Mesenchymal stem cell (in vitro differentiated cells and primary cell): Measurements from ENCODE around the gene CALCOCO2.

ENCODE experiments used
- DNase-seq: peaks from one replicate; pipeline ENCODE4 v3.0.0-alpha.2; 2013
- H2AFZ ChIP-seq: one replicate; pipeline ENCODE4 v1.6.1; 2013; ENCODE audit warnings: low read depth, mild to moderate bottlenecking, control low read depth, inconsistent platforms, low read length, moderate library complexity
- H2AK5ac ChIP-seq: 2 replicates; pipeline ENCODE4 v1.6.1; 2013; ENCODE audit warnings: low read length, moderate library complexity, mild to moderate bottlenecking, inconsistent platforms; ENCODE audit not compliant: severe bottlenecking
- H2BK120ac ChIP-seq: one replicate; pipeline ENCODE4 v1.6.1; 2013; ENCODE audit warnings: low read depth, mild to moderate bottlenecking, inconsistent platforms, low read length, moderate library complexity
- H2BK12ac ChIP-seq, 2 experiments: one replicate each; pipeline ENCODE4 v1.6.1; 2013; ENCODE audit warnings: inconsistent platforms in 2 of 2, low read length in 2 of 2, mild to moderate bottlenecking in 2 of 2, moderate library complexity in 2 of 2, control low read depth in 1 of 2
- H2BK15ac ChIP-seq: one replicate; pipeline ENCODE4 v1.6.1; 2013; ENCODE audit warnings: mild to moderate bottlenecking, low read depth, inconsistent platforms; ENCODE audit not compliant: poor library complexity, severe bottlenecking
- H2BK5ac ChIP-seq: 2 replicates; pipeline ENCODE4 v1.6.1; 2013; ENCODE audit warnings: low read depth, mild to moderate bottlenecking, low read length, control low read depth, inconsistent platforms; ENCODE audit not compliant: poor library complexity, severe bottlenecking
- H3K14ac ChIP-seq, 2 experiments: one replicate each; pipeline ENCODE4 v1.6.1; 2013; ENCODE audit warnings: inconsistent platforms in 2 of 2, low read length in 2 of 2, control low read depth in 1 of 2, mild to moderate bottlenecking in 1 of 2, moderate library complexity in 1 of 2
- H3K18ac ChIP-seq, 2 experiments: one replicate each; pipeline ENCODE4 v1.6.1; 2013; ENCODE audit warnings: inconsistent platforms in 2 of 2, low read length in 2 of 2, control low read depth in 1 of 2, low read depth in 1 of 2, mild to moderate bottlenecking in 1 of 2
- H3K23ac ChIP-seq, 2 experiments: one replicate each; pipeline ENCODE4 v1.6.1; 2013; ENCODE audit warnings: inconsistent platforms in 2 of 2, low read length in 2 of 2, mild to moderate bottlenecking in 2 of 2, moderate library complexity in 2 of 2, control low read depth in 1 of 2
- H3K27ac ChIP-seq: 2 replicates; pipeline ENCODE4 v1.5.1; 2013; ENCODE audit warnings: mild to moderate bottlenecking, moderate library complexity, low read length, control low read depth, inconsistent platforms; ENCODE audit not compliant: poor library complexity, severe bottlenecking
- H3K27me3 ChIP-seq, 2 experiments: 2 replicates each; pipeline versions ENCODE4 v1.6.1 to v1.7.0; 2013; ENCODE audit warnings: low read length in 2 of 2, mild to moderate bottlenecking in 2 of 2, moderate library complexity in 2 of 2, control low read depth in 1 of 2, inconsistent platforms in 1 of 2; ENCODE audit not compliant: control insufficient read depth in 1 of 2, insufficient read depth in 1 of 2
- H3K36me3 ChIP-seq, 2 experiments: 2 replicates each; pipeline versions ENCODE4 v1.6.1 to v1.7.0; 2013; ENCODE audit warnings: low read length in 2 of 2, control low read depth in 1 of 2, inconsistent platforms in 1 of 2, low read depth in 1 of 2, mild to moderate bottlenecking in 1 of 2; ENCODE audit not compliant: insufficient read depth in 2 of 2, control insufficient read depth in 1 of 2
- H3K4ac ChIP-seq, 2 experiments: one replicate each; pipeline ENCODE4 v1.6.1; 2013; ENCODE audit warnings: inconsistent platforms in 2 of 2, low read length in 2 of 2, mild to moderate bottlenecking in 2 of 2, moderate library complexity in 2 of 2, control low read depth in 1 of 2, low read depth in 1 of 2
- H3K4me1 ChIP-seq: 2 replicates; pipeline ENCODE4 v1.6.1; 2013; ENCODE audit warnings: low read depth, low read length, control low read depth; ENCODE audit not compliant: control insufficient read depth, insufficient read depth
- H3K4me2 ChIP-seq: 2 replicates; pipeline ENCODE4 v1.6.1; 2013; ENCODE audit warnings: low read length, mild to moderate bottlenecking, inconsistent platforms; ENCODE audit not compliant: poor library complexity, severe bottlenecking
- H3K4me3 ChIP-seq, 2 experiments: 2 replicates each; pipeline versions ENCODE4 v1.5.1 to v1.7.0; 2013; ENCODE audit warnings: low read length in 2 of 2, mild to moderate bottlenecking in 2 of 2, control low read depth in 1 of 2, low read depth in 1 of 2; ENCODE audit not compliant: insufficient read depth in 1 of 2
- H3K79me1 ChIP-seq: replicated peaks from 2 replicates; pipeline ENCODE4 v1.6.1; 2013; ENCODE audit warnings: mild to moderate bottlenecking, control low read depth, low read length, inconsistent platforms; ENCODE audit not compliant: poor library complexity, severe bottlenecking
- H3K9ac ChIP-seq: 2 replicates; pipeline ENCODE4 v1.7.0; 2013; ENCODE audit warnings: mild to moderate bottlenecking, low read length, moderate library complexity
- H3K9me3 ChIP-seq: 2 replicates; pipeline ENCODE4 v1.7.0; 2013; ENCODE audit warnings: mild to moderate bottlenecking, low read length; ENCODE audit not compliant: control insufficient read depth
- H4K8ac ChIP-seq: one replicate; pipeline ENCODE4 v1.6.1; 2013; ENCODE audit warnings: inconsistent platforms, mild to moderate bottlenecking, low read length, moderate library complexity
- H4K91ac ChIP-seq: one replicate; pipeline ENCODE4 v1.6.1; 2013; ENCODE audit warnings: mild to moderate bottlenecking, low read length, inconsistent platforms
- WGBS: methylation state at CpG from one replicate; pipeline ENCODE4 v1.1.7; 2013; ENCODE audit warnings: mixed read lengths; 5-methylcytosine and 5-hydroxymethylcytosine counted together

The CALCOCO2 gene

DNA sequence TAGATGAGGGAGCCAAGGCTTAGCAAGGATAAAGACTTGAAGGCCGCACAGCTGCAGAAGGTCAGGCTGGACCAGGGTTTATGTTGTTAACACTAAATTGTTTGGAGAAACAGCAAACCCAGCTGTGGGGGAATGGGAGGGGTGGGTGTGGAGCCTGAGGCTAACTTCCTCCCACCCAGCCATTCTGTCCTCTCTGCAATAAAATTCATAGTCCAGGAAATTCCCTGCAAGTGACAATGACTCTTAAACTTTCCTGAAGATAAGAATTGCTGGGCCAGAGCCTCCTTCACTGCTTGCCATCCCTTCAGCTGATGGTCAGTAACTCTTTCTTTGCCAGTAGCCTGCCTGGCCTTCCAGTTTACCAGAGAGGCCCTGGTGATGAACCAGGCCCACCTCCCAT is 42.4 kb downstream of the CALCOCO2 start:
- H3K23ac ChIP-seq = no peak overlapping the region
- H2AFZ ChIP-seq = peak overlapping the region; percentile 49
- no peak overlapping the region for H3K4me2 ChIP-seq
- H3K4me3 ChIP-seq = no peak overlapping the region
- peak; percentile 52 for DNase-seq
- WGBS = 9% methylated on average over 1 of the region's 1 CpG
- H2AK5ac ChIP-seq = no peak overlapping the region
- no peak overlapping the region for H4K91ac ChIP-seq
- H2BK5ac ChIP-seq = no peak overlapping the region
- H3K14ac ChIP-seq = no peak overlapping the region
- H3K4ac ChIP-seq = peak overlapping the region in 1 of 2 experiments; percentile 81
- H3K27me3 ChIP-seq = peaks cover 21 to 28% of the 10 kb centered on the region in 2 experiments
- H2BK12ac ChIP-seq = peak overlapping the region; percentile 80 to 87
- no peak overlapping the region for H3K27ac ChIP-seq
- H2BK120ac ChIP-seq = peak overlapping the region; percentile 54
- no peak overlapping the region for H3K9ac ChIP-seq
- H2BK15ac ChIP-seq = no peak overlapping the region
- no peaks in the 10 kb centered on the region for H3K36me3 ChIP-seq
- H3K4me1 ChIP-seq = no peaks in the 10 kb centered on the region
- H3K9me3 ChIP-seq = no peaks in the 10 kb centered on the region
- H4K8ac ChIP-seq = peak overlapping the region; percentile 31
- no peaks in the 10 kb centered on the region for H3K79me1 ChIP-seq
- peak overlapping the region; percentile 6 to 83 for H3K18ac ChIP-seq

DNA sequence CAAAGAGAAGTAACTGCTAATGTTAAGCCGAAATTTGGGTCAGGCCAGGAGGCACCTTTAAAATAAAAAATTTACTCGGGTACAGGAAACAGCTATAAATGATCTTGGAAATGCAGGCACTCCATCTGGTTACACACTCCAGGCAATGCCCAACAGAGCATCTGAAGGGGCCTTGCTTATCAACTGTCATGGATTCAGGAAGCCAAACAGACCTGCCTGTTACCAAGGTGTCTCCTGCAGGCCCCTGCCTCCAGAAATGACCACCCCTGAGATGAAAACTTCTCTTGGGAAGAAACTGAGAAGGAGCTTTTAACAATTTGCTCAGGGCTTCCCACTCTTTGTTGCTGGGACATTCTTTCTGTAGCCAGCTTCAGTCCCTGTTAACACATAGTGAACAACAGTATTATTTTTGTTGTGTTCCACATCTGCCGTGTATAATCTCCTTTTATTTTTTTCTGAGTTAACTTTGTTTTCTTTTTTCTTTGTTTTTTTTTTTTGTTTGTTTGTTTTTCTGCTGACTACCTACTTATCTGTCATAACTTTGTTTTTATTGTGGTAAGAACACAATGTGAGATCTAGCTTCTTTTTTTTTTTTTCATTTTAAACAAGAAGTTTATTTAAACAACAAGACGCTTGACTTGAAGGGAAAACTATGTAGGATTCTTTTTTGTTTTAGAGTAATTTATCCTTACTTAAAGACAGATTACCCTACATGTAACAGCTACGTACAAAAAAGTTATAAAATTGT is 43.0 kb downstream of the CALCOCO2 start:
- WGBS = 29% methylated on average over 2 of the region's 5 CpGs
- H3K4ac ChIP-seq = peak overlapping the region; percentile 65 to 81

DNA sequence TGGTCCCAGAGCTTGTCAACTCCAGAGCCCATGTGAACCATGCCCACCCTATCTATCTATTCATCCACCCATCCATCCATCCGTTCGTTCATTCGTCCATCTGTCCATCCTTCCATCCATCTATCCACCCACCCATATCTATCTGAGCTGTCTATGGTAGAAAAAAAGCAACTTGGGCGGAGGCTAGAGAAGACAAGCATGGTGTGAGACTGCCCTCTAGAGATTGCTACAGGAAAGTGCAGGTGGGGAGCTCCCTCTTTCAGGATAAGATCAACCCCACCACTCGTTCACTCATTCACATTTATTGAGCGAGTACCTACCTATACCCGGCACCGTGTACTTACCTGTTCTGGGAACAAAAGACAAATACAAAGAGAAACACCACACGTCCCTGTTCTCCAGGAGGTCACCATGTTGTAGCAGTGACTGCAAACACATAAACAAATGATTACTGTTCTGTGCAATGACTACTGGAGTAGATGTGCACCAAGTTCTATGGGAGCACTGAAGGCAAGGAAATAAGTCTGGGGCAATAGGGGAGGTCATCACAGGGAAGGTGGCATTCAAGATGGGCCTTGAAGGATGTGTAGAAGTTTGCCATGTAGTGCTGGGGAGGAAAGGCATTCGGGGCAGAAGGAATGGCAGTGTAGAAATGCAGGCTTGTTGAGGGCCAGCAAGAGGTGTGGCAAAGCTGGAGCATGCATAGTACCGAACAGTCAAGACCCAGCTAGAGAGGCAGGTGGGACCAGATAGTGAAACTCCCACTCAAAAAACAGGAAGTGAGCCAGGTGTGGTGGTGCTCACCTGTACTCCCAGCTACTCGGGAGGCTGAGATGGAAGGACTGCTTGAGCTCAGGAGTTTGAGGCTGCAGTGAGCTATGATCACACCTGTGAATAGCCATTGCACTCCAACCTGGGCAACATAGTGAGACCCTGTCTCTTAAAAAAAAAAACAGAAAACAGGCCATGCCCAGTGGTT is 48.4 kb downstream of the CALCOCO2 start:
- H2BK5ac ChIP-seq = no peak overlapping the region
- H3K4me3 ChIP-seq = no peak overlapping the region
- no peak overlapping the region for H2BK120ac ChIP-seq
- no peaks in the 10 kb centered on the region for H3K4me1 ChIP-seq
- H3K18ac ChIP-seq = no peak overlapping the region
- no peak overlapping the region for H3K23ac ChIP-seq
- H2AFZ ChIP-seq = no peak overlapping the region
- H3K27me3 ChIP-seq = peaks cover 11 to 29% of the 10 kb centered on the region in 2 experiments
- H3K9ac ChIP-seq = no peak overlapping the region
- H2BK12ac ChIP-seq = peak overlapping the region in 1 of 2 experiments; percentile 18
- DNase-seq = peak; percentile 81
- WGBS = 36% methylated on average over 8 of the region's 12 CpGs
- no peak overlapping the region for H2AK5ac ChIP-seq
- H3K27ac ChIP-seq = no peak overlapping the region
- H3K14ac ChIP-seq = no peak overlapping the region
- peak overlapping the region in 1 of 2 experiments; percentile 17 for H3K4ac ChIP-seq
- H2BK15ac ChIP-seq = no peak overlapping the region
- H4K8ac ChIP-seq = peak overlapping the region; percentile 2
- no peaks in the 10 kb centered on the region for H3K36me3 ChIP-seq
- H3K4me2 ChIP-seq = no peak overlapping the region
- H3K9me3 ChIP-seq = no peaks in the 10 kb centered on the region
- no peaks in the 10 kb centered on the region for H3K79me1 ChIP-seq
- H4K91ac ChIP-seq = peak overlapping the region; percentile 62

More for the DNA sequence above, 43.0 kb downstream of the CALCOCO2 start:
- H3K4me1 ChIP-seq = no peaks in the 10 kb centered on the region
- no peak overlapping the region for H3K4me2 ChIP-seq
- H2BK5ac ChIP-seq = no peak overlapping the region
- H4K91ac ChIP-seq = no peak overlapping the region
- no peak overlapping the region for H2BK15ac ChIP-seq
- DNase-seq = peak; percentile 25
- H3K9me3 ChIP-seq = no peaks in the 10 kb centered on the region
- no peak overlapping the region for H3K14ac ChIP-seq
- H4K8ac ChIP-seq = peak overlapping the region; percentile 70
- no peak overlapping the region for H3K4me3 ChIP-seq
- H3K18ac ChIP-seq = peak overlapping the region in 1 of 2 experiments; percentile 6
- no peak overlapping the region for H2BK120ac ChIP-seq
- no peaks in the 10 kb centered on the region for H3K79me1 ChIP-seq
- H2AK5ac ChIP-seq = no peak overlapping the region
- H2BK12ac ChIP-seq = peak overlapping the region; percentile 80 to 87
- no peak overlapping the region for H3K9ac ChIP-seq
- H3K27me3 ChIP-seq = peaks cover 21 to 25% of the 10 kb centered on the region in 2 experiments
- no peak overlapping the region for H2AFZ ChIP-seq
- no peak overlapping the region for H3K27ac ChIP-seq
- H3K36me3 ChIP-seq = no peaks in the 10 kb centered on the region
- no peak overlapping the region for H3K23ac ChIP-seq

- no peak overlapping the region for H3K4me2 ChIP-seq
- no peak overlapping the region for H4K91ac ChIP-seq
Observed at GRCh38 chr17:48882272-48882671, 51.4 kb downstream of the CALCOCO2 start.

More at GRCh38 chr17:48882272-48882671, 51.4 kb downstream of the CALCOCO2 start:
- H3K4me1 ChIP-seq = no peaks in the 10 kb centered on the region
- no peak overlapping the region for H2AFZ ChIP-seq
- peak overlapping the region in 1 of 2 experiments; percentile 19 for H3K18ac ChIP-seq
- H2BK15ac ChIP-seq = no peak overlapping the region
- no peak overlapping the region for H3K9ac ChIP-seq
- H3K9me3 ChIP-seq = no peaks in the 10 kb centered on the region
- H4K8ac ChIP-seq = no peak overlapping the region
- H3K4me3 ChIP-seq = no peak overlapping the region
- no peak overlapping the region for H3K4ac ChIP-seq
- no peak overlapping the region for H3K23ac ChIP-seq
- 100% methylated on average over 2 of the region's 2 CpGs for WGBS
- DNase-seq = no peak
- peaks cover 10 to 17% of the 10 kb centered on the region in 2 experiments for H3K27me3 ChIP-seq
- no peak overlapping the region for H2AK5ac ChIP-seq
- H3K14ac ChIP-seq = no peak overlapping the region
- no peaks in the 10 kb centered on the region for H3K79me1 ChIP-seq
- H2BK5ac ChIP-seq = no peak overlapping the region
- H3K27ac ChIP-seq = no peak overlapping the region
- H2BK120ac ChIP-seq = no peak overlapping the region
- H3K36me3 ChIP-seq = no peaks in the 10 kb centered on the region
- H2BK12ac ChIP-seq = no peak overlapping the region
